ENCODE results near the gene PTCD2.

The PTCD2 gene

GRCh38 chr5:72298711-72299110 is 21.5 kb upstream of the PTCD2 start:
- Histone ChIP-seq H3K4me3 (ENCODE audit: low read depth, low read length) (no peak overlapping the region), H3K36me3 (ENCODE audit: control insufficient read depth, insufficient read depth, low read length) (no peaks in the 10 kb centered on the region), H3K4me1 (no peaks in the 10 kb centered on the region), H3K27ac (no peak overlapping the region), H3K4me2 (ENCODE audit: low read length) (no peak overlapping the region), H3K9ac (no peak overlapping the region), H3K27me3 (ENCODE audit: control insufficient read depth, insufficient read depth, low read length) (no peaks in the 10 kb centered on the region), H3K9me3 (ENCODE audit: control insufficient read depth, low read length) (no peaks in the 10 kb centered on the region), H3K79me2 (peaks cover 43% of the 10 kb centered on the region), H2AFZ (no peak overlapping the region)
- no peak for TF ChIP-seq CTCF (IDR thresholded peaks at IDR 0.05)

- Histone ChIP-seq H3K4me3 (ENCODE audit: low read depth, low read length) (no peak overlapping the region), H3K9me3 (ENCODE audit: control insufficient read depth, low read length) (no peaks in the 10 kb centered on the region), H3K4me1 (no peaks in the 10 kb centered on the region), H3K4me2 (ENCODE audit: low read length) (no peak overlapping the region), H3K27me3 (ENCODE audit: control insufficient read depth, insufficient read depth, low read length) (no peaks in the 10 kb centered on the region), H3K27ac (no peak overlapping the region), H3K9ac (no peak overlapping the region), H3K36me3 (ENCODE audit: control insufficient read depth, insufficient read depth, low read length) (no peaks in the 10 kb centered on the region), H2AFZ (no peak overlapping the region), H3K79me2 (peaks cover 43% of the 10 kb centered on the region)
- TF ChIP-seq CTCF (IDR thresholded peaks at IDR 0.05): no peak
Observed at GRCh38 chr5:72300590-72301339, 19.4 kb upstream of the PTCD2 start.

GRCh38 chr5:72301557-72301956 is 18.6 kb upstream of the PTCD2 start:
- no peak overlapping the region for H2AFZ ChIP-seq
- H3K4me2 ChIP-seq (ENCODE audit: low read length): no peak overlapping the region
- TF ChIP-seq CTCF (IDR thresholded peaks at IDR 0.05): no peak
- H3K9me3 ChIP-seq (ENCODE audit: control insufficient read depth, low read length): no peaks in the 10 kb centered on the region
- no peak overlapping the region for H3K27ac ChIP-seq
- no peaks in the 10 kb centered on the region for H3K4me1 ChIP-seq
- H3K27me3 ChIP-seq (ENCODE audit: control insufficient read depth, insufficient read depth, low read length): no peaks in the 10 kb centered on the region
- H3K79me2 ChIP-seq: peaks cover 37% of the 10 kb centered on the region
- H3K9ac ChIP-seq: no peak overlapping the region
- no peaks in the 10 kb centered on the region for H3K36me3 ChIP-seq (ENCODE audit: control insufficient read depth, insufficient read depth, low read length)
- H3K4me3 ChIP-seq (ENCODE audit: low read depth, low read length): no peak overlapping the region

- H3K4me2 ChIP-seq (ENCODE audit: low read length): no peak overlapping the region
Observed at GRCh38 chr5:72302171-72302570, 18.0 kb upstream of the PTCD2 start.

More at GRCh38 chr5:72302171-72302570, 18.0 kb upstream of the PTCD2 start:
- Histone ChIP-seq H3K27me3 (ENCODE audit: control insufficient read depth, insufficient read depth, low read length) (no peaks in the 10 kb centered on the region), H3K4me1 (no peaks in the 10 kb centered on the region), H3K9ac (no peak overlapping the region), H3K9me3 (ENCODE audit: control insufficient read depth, low read length) (no peaks in the 10 kb centered on the region), H3K4me3 (ENCODE audit: low read depth, low read length) (no peak overlapping the region), H3K79me2 (peaks cover 36% of the 10 kb centered on the region), H2AFZ (no peak overlapping the region), H3K27ac (no peak overlapping the region), H3K36me3 (ENCODE audit: control insufficient read depth, insufficient read depth, low read length) (no peaks in the 10 kb centered on the region)
- TF ChIP-seq CTCF (IDR thresholded peaks at IDR 0.05): no peak
